Endothelial cell of umbilical vein (primary cell): ENCODE data around the gene SLC9C2. TPM values are rescaled to one million over a fixed set of nuclear protein-coding genes. Genes with fewer than 3 reads are reported as not detected.

Source experiments
- BruUV-seq: library from RNA; stranded (reverse); fragments of 400-500 nt; replicated peaks from 2 replicates; lab custom pipeline; 2021; lab: Mats Ljungman, UMichigan
- CTCF ChIA-PET: fragments of 300-600, 350-600 bp; sonication (Branson Sonifier 250); formaldehyde crosslinking; loops from one replicate; lab custom pipeline; 2021; ENCODE audit warnings: antibody characterized with exemption, inconsistent platforms; lab: Charles Lee
- POLR2A ChIA-PET: fragments of 300-600, 350-600 bp; sonication (Branson Sonifier 250); formaldehyde crosslinking; loops from one replicate; lab custom pipeline; 2021; ENCODE audit warnings: antibody characterized with exemption, inconsistent platforms; lab: Charles Lee
- DNase-seq: peaks from one replicate; pipeline ENCODE4 v3.0.0-alpha.2; 2011; ENCODE audit warnings: low read depth, low spot score
- FAIRE-seq: peaks from 2 replicates; lab custom pipeline; 2011; peaks lifted over from hg19 to GRCh38; lab: Jason Lieb, UNC
- H2AFZ ChIP-seq: 2 replicates; pipeline ENCODE4 v1.6.0; 2012; ENCODE audit warnings: low read depth, low read length, control low read depth, inconsistent platforms
- H3K27ac ChIP-seq: 2 replicates; pipeline ENCODE4 v1.5.1; 2011; ENCODE audit warnings: low read depth, mild to moderate bottlenecking, control low read depth, low read length, moderate library complexity; ENCODE audit not compliant: insufficient read depth
- H3K27me3 ChIP-seq, 2 experiments: 2 replicates each; pipeline versions ENCODE4 v1.6.0 to v1.6.1; 2011; ENCODE audit warnings: low read length in 2 of 2, mixed read lengths in 1 of 2; ENCODE audit not compliant: control insufficient read depth in 2 of 2, insufficient read depth in 2 of 2
- H3K36me3 ChIP-seq, 2 experiments: 2 replicates in 1 of 2; 3 replicates in 1 of 2; pipeline ENCODE4 v1.5.1; 2011; ENCODE audit warnings: low read length in 2 of 2, mild to moderate bottlenecking in 1 of 2, moderate library complexity in 1 of 2; ENCODE audit not compliant: control insufficient read depth in 2 of 2, insufficient read depth in 2 of 2; ENCODE audit errors: extremely low read depth in 1 of 2
- H3K4me1 ChIP-seq: 3 replicates; pipeline ENCODE4 v1.5.1; 2011; ENCODE audit warnings: mild to moderate bottlenecking, low read length; ENCODE audit not compliant: control insufficient read depth, insufficient read depth; ENCODE audit errors: extremely low read depth
- H3K4me2 ChIP-seq: 2 replicates; pipeline ENCODE4 v1.6.1; 2011; ENCODE audit warnings: low read length, control low read depth, mixed read lengths; ENCODE audit not compliant: insufficient read depth
- H3K4me3 ChIP-seq, 3 experiments: fragments of 200-600 bp in 1 of 3; sonication (generic), shearing (Covaris generic) in 1 of 3; replicated peaks in 1 of 3; 2 replicates each; pipeline ENCODE4 v1.5.1; 2011 to 2016; ENCODE audit warnings: control low read depth in 3 of 3, low read length in 3 of 3, mild to moderate bottlenecking in 2 of 3, inconsistent platforms in 1 of 3, low read depth in 1 of 3, moderate library complexity in 1 of 3; ENCODE audit not compliant: insufficient read depth in 1 of 3
- H3K79me2 ChIP-seq: 2 replicates; pipeline ENCODE4 v1.6.0; 2012; ENCODE audit warnings: low read length, inconsistent platforms; ENCODE audit not compliant: control insufficient read depth, insufficient read depth
- H3K9ac ChIP-seq: replicated peaks from 2 replicates; pipeline ENCODE3; 2011; ENCODE audit warnings: low read length, control low read depth; ENCODE audit not compliant: insufficient read depth; ENCODE audit errors: extremely low read depth
- H3K9me1 ChIP-seq: replicated peaks from 3 replicates; pipeline ENCODE4 v1.6.0; 2011; ENCODE audit warnings: mild to moderate bottlenecking, low read length; ENCODE audit not compliant: control insufficient read depth, insufficient read depth; ENCODE audit errors: extremely low read depth
- H3K9me3 ChIP-seq: replicated peaks from 2 replicates; pipeline ENCODE4 v1.5.1; 2012; ENCODE audit warnings: low read length, inconsistent platforms; ENCODE audit not compliant: control insufficient read depth, insufficient read depth
- H4K20me1 ChIP-seq: replicated peaks from 2 replicates; pipeline ENCODE3; 2011; ENCODE audit warnings: mild to moderate bottlenecking, low read length; ENCODE audit not compliant: control insufficient read depth, insufficient read depth; ENCODE audit errors: extremely low read depth
- CTCF ChIP-seq, 2 donors: IDR thresholded peaks; 1 replicate in 1 of 2; 2 replicates in 1 of 2; pipeline ENCODE4 v1.5.1; 2011; ENCODE audit warnings: low read length in 2 of 2, mild to moderate bottlenecking in 2 of 2, moderate library complexity in 2 of 2, control low read depth in 1 of 2, inconsistent platforms in 1 of 2, low read depth in 1 of 2; ENCODE audit not compliant: insufficient read depth in 1 of 2; ENCODE audit errors: extremely low read depth in 1 of 2
- EZH2 ChIP-seq: IDR thresholded peaks from 2 replicates; pipeline ENCODE4 v1.6.1; 2012; ENCODE audit warnings: borderline replicate concordance, low read depth, mild to moderate bottlenecking, moderate library complexity, low read length, inconsistent platforms; ENCODE audit not compliant: severe bottlenecking
- FOS ChIP-seq: IDR thresholded peaks from 2 replicates; pipeline ENCODE4 v1.6.1; 2011; ENCODE audit warnings: mild to moderate bottlenecking, low read length, moderate library complexity, borderline replicate concordance; ENCODE audit not compliant: insufficient read depth
- GATA2 ChIP-seq: IDR thresholded peaks from 2 replicates; pipeline ENCODE4 v1.7.0; 2011; ENCODE audit warnings: low read depth, mild to moderate bottlenecking, moderate library complexity, mixed read lengths, low read length; ENCODE audit not compliant: insufficient read length, insufficient read depth
- JUN ChIP-seq: IDR thresholded peaks from 2 replicates; pipeline ENCODE4 v1.6.1; 2011; ENCODE audit warnings: borderline replicate concordance, low read depth; ENCODE audit not compliant: insufficient read length, insufficient read depth
- MAX ChIP-seq: IDR thresholded peaks from 2 replicates; pipeline ENCODE4 v1.6.1; 2011; ENCODE audit not compliant: insufficient read depth, insufficient read length
- MYC ChIP-seq: IDR thresholded peaks from one replicate; pipeline ENCODE4 v1.6.1; 2011; ENCODE audit warnings: mild to moderate bottlenecking, low read depth, low read length
- POLR2A ChIP-seq: IDR thresholded peaks from 2 replicates; pipeline ENCODE4 v1.6.1; 2012; ENCODE audit warnings: low read depth, mild to moderate bottlenecking, control low read depth, low read length
- POLR2AphosphoS5 ChIP-seq: IDR thresholded peaks from 2 replicates; pipeline ENCODE4 v1.6.1; 2012; ENCODE audit warnings: low read depth, mild to moderate bottlenecking, control low read depth, low read length, moderate library complexity; ENCODE audit not compliant: insufficient read depth
- dilution Hi-C: fragments of 300-500 bp; cut with MboI; formaldehyde crosslinking; loops from one replicate; pipeline ENCODE4 v1.15.0; 2019; ENCODE audit warnings: low sequenced_read_pairs; ENCODE audit not compliant: extremely low pct_ligation_motif_present
- intact Hi-C: fragments of 100-400 bp; cut with micrococcal nuclease; formaldehyde crosslinking; loops from one replicate; pipeline ENCODE4 v1.10.0; 2022
- polyA plus RNA-seq, 4 experiments: library from polyadenylated mRNA; depleted of rRNA in 3 of 4; stranded (reverse) in 3 of 4; unstranded in 1 of 4; fragments of >200 nt; gene quantifications; 2 replicates each; pipeline versions ENCODE4 v1.2.1 to v1.2.3, GENCODE V29; 2011 to 2012; ENCODE audit warnings: missing spikeins in 1 of 4
- total RNA-seq: library from RNA; stranded (reverse); gene quantifications from 2 replicates; pipeline ENCODE4 v1.2.3, GENCODE V29; 2021

SLC9C2 gene
- total and polyA plus RNA-seq, 2 donors (not counting 3 experiments of a cell fraction or from before 2014, with no cell fraction given) = 0.15 TPM; not detected in 1

GRCh38 chr1:173560285-173560880 lies 42.5 kb downstream of the SLC9C2 start:
- no peaks in the 10 kb centered on the region for H3K79me2 ChIP-seq
- no peaks in the 10 kb centered on the region for H3K9me1 ChIP-seq
- no peaks in the 10 kb centered on the region for H3K9me3 ChIP-seq
- DNase-seq (no peak), FAIRE-seq (no peak)
- ChIA-PET POLR2A (no interaction called here), CTCF (no interaction called here)
- H4K20me1 ChIP-seq = no peaks in the 10 kb centered on the region
- H2AFZ ChIP-seq = no peak overlapping the region
- dilution Hi-C loops (no loop called here), intact Hi-C loops (no loop called here)
- no peaks in the 10 kb centered on the region for H3K36me3 ChIP-seq
- TF ChIP-seq MYC (no peak), POLR2A (no peak), MAX (no peak), GATA2 (no peak), CTCF (IDR thresholded peaks at IDR 0.05; ENCODE audit: extremely low read depth in 1 of 2, insufficient read depth in 1 of 2, low read depth in 1 of 2, low read length in 2 of 2) (no peak), EZH2 (no peak), FOS (no peak), JUN (no peak), POLR2AphosphoS5 (no peak)
- H3K27ac ChIP-seq = no peak overlapping the region
- H3K9ac ChIP-seq = no peak overlapping the region
- peaks cover 2% of the 10 kb centered on the region for H3K4me1 ChIP-seq
- no peaks in the 10 kb centered on the region for H3K27me3 ChIP-seq
- H3K4me2 ChIP-seq = no peak overlapping the region
- H3K4me3 ChIP-seq = no peak overlapping the region
- BruUV-seq = no TSS peak
